ENCODE measurements around the gene CCL18.
"Not testable (repeated sequence)": the region's sequence is repeated elsewhere in the genome, so short reads cannot be mapped to it uniquely, and the experiment has no call there.

CCL18 gene

GRCh38 chr17:36070427-36070826 is 6.4 kb downstream of the CCL18 start:
- in situ Hi-C loops (cut with MboI; ENCODE audit: low sequenced_read_pairs) = no loop called here

- in situ Hi-C loops (cut with MboI; ENCODE audit: low sequenced_read_pairs) = no loop called here
These were observed 7.7 kb downstream of the CCL18 start for GRCh38 chr17:36071751-36072150.

- in situ Hi-C loops (cut with MboI; ENCODE audit: low sequenced_read_pairs) = no loop called here
These were observed 8.5 kb downstream of the CCL18 start for GRCh38 chr17:36072431-36073121.

- in situ Hi-C loops (cut with MboI; ENCODE audit: low sequenced_read_pairs) = no loop called here
These were observed 10.3 kb downstream of the CCL18 start for GRCh38 chr17:36074365-36074764.

DNA sequence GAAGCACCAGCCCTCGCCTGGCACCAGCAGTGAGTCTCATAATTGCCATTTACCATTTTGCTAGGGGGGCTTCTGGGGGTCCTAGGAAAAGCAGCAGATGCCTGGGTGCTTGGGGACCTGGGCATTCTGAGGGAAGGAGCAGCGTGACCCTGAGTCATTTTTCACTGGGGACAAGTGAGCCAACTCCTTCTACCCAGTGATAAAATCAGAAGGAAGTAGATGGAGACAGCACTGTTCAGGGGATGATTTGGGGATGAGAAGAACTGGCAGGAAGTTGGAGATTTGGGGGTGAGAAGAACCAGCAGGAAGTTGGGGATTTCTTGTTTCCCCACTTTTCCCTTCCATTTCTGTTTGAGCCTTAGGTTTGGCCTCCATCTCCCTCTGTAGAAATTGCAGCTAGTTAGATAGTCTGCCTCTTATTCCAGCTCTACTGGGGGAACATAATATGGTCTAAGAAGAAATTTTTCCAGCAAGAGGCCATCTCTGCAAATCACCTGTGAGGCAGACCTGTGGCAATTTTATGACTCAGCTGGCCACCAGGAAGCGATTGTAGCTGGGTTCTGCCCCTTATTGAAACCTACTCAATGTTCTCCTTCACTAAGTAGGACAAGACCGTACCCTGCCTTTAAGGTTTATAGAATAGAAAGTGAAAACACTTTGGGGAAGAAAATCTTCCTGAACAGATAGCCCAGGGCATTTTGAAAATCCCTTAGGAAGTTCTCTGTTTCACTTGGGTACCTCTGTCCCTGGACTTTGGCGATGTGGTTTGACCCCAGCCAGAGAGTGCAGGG is 17.8 kb downstream of the CCL18 start:
- in situ Hi-C loops (cut with MboI; ENCODE audit: low sequenced_read_pairs) = not testable (repeated sequence)

GRCh38 chr17:36082482-36083120 is 18.5 kb downstream of the CCL18 start:
- in situ Hi-C loops (cut with MboI; ENCODE audit: low sequenced_read_pairs) = not testable (repeated sequence)

GRCh38 chr17:36083691-36084090 is 19.6 kb downstream of the CCL18 start:
- in situ Hi-C loops (cut with MboI; ENCODE audit: low sequenced_read_pairs) = not testable (repeated sequence)

- in situ Hi-C loops (cut with MboI; ENCODE audit: low sequenced_read_pairs) = no loop called here
These were observed 21.7 kb downstream of the CCL18 start for GRCh38 chr17:36085765-36086164.

DNA sequence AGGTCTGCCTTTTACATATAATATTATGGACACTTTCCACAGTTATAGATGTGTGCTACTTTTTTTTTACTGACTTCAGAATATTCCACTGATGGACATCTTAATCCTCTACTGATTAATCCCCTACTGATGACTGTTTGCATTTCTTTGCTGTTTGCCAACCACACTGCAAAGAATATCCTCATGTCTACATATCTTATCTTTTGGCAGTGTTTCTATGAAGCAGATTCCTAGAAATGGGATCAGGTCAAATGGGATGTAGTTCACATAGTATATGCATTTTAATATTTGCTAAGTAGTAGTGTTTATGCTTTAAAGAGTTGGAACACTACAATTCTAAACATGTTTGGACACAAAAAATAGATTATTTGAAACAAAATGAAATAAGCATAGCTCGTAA is 22.7 kb downstream of the CCL18 start:
- in situ Hi-C loops (cut with MboI; ENCODE audit: low sequenced_read_pairs) = no loop called here

DNA sequence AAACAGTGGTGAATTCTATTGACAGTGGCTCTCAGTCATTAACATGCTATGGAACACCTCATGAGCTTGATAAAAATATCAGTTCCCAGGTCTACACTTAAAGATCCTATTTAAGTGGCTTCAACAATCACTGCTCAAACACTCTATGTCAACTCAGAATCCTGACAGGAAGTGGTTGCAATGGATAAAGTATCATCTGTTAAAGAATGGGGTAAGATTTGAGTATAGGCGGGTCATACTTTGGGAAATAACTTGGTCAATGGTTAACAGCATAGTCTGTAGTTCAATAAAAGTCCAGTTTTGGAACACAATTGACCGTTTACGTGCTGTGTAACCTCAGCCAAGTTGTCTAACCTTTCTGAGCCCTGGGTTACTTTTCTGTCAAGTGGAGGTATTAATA is 23.4 kb downstream of the CCL18 start:
- in situ Hi-C loops (cut with MboI; ENCODE audit: low sequenced_read_pairs) = not testable (repeated sequence)

- in situ Hi-C loops (cut with MboI; ENCODE audit: low sequenced_read_pairs) = not testable (repeated sequence)
These were observed 24.0 kb downstream of the CCL18 start for GRCh38 chr17:36087897-36088572.

- in situ Hi-C loops (cut with MboI; ENCODE audit: low sequenced_read_pairs) = no loop called here
These were observed 24.7 kb downstream of the CCL18 start for GRCh38 chr17:36088670-36089338.

GRCh38 chr17:36089339-36089865 is 25.3 kb downstream of the CCL18 start:
- in situ Hi-C loops (cut with MboI; ENCODE audit: low sequenced_read_pairs) = no loop called here

- in situ Hi-C loops (cut with MboI; ENCODE audit: low sequenced_read_pairs) = no loop called here
These were observed 26.1 kb downstream of the CCL18 start, which contains the start of gene CCL3 for GRCh38 chr17:36089888-36090836. Gene CCL3, minus strand, starts transcription at chr17:36090143. Its CDS starts 85 bp downstream, at chr17:36090058.

DNA sequence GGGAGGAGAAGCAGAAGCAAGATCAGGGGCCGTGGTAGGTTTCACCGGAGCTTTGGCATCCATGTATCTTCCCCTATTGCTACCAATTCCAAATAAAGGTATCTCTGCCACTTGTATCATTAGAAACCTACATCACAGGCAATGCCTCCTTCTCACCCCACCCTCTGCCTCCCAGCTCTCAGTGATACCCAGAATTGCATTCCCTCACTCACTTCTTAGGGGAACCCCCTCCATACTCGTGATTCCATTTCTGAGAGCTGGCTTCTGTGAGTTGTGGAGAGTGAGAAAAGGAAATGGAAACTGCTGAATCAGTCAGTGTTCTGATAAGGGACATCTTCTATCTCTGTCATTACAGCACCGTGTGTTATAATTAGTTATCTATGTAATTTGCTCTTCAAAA is 28.2 kb downstream of the CCL18 start:
- in situ Hi-C loops (cut with MboI; ENCODE audit: low sequenced_read_pairs) = no loop called here

GRCh38 chr17:36092715-36093114 is 28.6 kb downstream of the CCL18 start:
- in situ Hi-C loops (cut with MboI; ENCODE audit: low sequenced_read_pairs) = not testable (repeated sequence)

DNA sequence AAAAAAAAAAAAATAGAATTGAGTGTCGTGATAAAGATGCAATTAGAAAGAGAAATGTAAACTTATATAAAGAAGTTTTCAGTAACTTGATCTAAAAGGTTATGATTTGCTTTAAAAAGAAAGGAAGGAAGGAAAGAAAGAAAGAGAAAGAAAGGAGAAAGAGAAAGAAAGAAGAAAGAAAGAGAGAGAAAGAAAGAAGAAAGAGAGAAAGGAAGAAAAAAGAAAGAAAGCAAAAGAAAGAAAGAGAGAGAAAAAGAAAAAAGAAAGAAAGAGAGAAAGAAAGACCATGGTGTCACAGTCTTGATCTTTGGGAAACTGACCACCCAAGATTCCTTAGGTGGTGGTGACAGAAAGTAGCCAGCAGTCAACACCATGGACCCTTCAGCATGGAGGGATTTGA is 30.2 kb downstream of the CCL18 start:
- in situ Hi-C loops (cut with MboI; ENCODE audit: low sequenced_read_pairs) = no loop called here

GRCh38 chr17:36094746-36095145 is 30.7 kb downstream of the CCL18 start:
- in situ Hi-C loops (cut with MboI; ENCODE audit: low sequenced_read_pairs) = no loop called here

DNA sequence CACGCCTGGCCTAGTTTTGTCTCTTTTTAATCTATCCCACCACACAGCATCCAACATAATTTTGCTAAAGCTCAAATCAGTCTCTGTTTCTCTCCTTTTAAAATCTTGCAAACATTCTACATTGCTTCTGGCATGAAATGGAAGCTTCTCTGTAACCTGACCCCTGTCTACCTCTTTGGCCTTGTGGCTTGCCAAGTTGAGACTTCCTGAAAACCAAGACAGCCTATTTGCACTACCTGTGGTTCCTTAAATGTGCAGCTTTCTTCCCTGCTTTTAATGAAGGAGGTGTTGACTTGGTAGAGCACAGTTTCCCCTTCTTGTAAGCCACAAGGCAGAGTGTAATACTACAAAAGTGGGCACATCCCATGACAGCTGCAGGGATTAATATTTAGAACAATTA is 31.9 kb downstream of the CCL18 start:
- in situ Hi-C loops (cut with MboI; ENCODE audit: low sequenced_read_pairs) = no loop called here

Data from hTERT RPE-1 (cell line).